HG02973 (cell line): ENCODE data around the gene TMEM258.

Experiments used
- ATAC-seq: cut with Tn5 transposase; IDR thresholded peaks from one replicate; pipeline ENCODE4 v1.9.1; 2021; ENCODE audit warnings: moderate library complexity; ENCODE audit not compliant: unreplicated experiment

The TMEM258 gene

DNA sequence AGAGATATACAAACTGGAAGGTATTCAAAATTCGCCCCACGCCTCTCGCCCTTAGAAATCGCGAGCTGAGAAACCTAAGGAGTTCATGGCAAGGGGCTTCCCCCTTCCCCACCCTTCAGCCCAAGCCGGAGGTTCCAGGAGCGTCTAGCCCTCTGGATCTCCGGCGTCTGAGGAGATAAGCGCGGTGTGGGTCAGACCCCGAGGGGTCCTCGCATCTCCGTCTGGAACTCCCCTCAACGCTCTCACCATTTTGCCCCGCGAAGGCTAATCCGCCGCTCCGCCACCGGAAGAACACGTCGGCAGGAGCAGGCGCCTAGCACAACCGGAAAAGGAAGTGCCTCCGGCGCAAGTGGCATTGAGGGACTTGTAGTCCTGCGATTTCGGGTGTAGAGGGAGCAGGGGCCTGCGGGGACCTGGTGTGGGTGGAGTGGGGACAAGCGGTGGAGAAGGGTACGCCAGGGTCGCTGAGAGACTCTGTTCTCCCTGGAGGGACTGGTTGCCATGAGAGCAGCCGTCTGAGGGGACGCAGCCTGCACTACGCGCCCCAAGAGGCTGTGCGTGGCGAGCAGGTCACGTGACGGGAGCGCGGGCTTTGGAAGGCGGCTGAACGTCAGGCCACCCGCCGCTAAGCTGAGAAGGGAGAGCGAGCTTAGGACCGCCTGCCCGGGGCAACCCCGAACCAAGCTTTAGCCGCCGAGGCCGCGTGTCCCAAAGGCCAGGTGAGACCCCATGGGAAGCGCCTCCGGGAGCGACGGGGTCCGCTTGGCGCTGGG, at the start of gene TMEM258, which contains the start of gene FEN1:
TMEM258 (minus strand) TSS at position 290 of the 773 bp plus-strand sequence; CDS start at position 249, 41 bp downstream.
FEN1 (plus strand) TSS at position 602 of the 773 bp plus-strand sequence. CDS start 2,451 bp downstream, outside the sequence.
- ATAC-seq: peak; percentile 76

DNA sequence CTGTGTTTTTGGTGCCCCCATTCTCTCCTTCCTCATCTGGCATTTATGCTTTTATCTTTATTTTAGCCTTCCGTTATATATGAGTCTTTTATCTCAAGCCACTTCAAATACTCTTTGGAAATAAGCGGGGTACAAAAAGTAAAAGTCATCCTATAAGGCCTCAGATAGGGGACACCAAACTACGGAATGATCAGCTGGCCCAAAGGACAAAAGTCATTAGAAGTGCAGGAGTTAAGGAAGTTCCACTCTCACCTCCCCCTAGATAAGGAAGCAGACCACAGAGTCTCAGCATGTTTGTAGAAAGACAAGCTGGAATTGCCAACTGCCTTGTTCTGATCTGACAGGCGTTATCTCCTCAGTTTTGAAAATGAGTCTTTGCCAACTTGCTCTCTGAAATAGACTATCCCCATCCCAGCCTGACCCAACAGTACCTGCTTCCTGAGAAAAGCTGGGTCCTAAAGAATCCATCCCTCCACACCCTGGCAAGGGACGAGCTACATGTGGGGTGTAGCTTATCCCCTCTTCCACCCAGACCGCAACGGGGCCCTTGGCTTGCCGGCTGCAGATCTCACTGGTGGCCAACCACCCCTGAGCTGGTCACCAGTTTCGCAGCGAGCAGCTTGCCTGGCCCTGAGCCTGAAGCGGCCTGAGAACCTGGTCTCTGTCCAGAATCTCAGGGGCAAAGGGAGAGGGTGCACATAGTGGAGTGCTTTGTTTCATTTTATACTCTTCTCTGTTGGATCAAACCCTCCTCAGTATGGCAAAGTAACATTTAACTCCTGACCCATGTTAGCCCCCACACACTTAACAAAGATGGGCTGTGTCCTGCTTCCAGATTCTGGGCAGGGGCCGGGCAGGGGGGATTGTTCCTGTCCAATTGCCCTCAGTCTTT, 49.5 kb upstream of the TMEM258 start:
- ATAC-seq: no peak

GRCh38 chr11:61840371-61840770, 48.0 kb upstream of the TMEM258 start:
- ATAC-seq: no peak

GRCh38 chr11:61839742-61840141, 47.3 kb upstream of the TMEM258 start:
- no peak for ATAC-seq

- ATAC-seq: no peak
Observed at GRCh38 chr11:61838921-61839320, 46.5 kb upstream of the TMEM258 start.

DNA sequence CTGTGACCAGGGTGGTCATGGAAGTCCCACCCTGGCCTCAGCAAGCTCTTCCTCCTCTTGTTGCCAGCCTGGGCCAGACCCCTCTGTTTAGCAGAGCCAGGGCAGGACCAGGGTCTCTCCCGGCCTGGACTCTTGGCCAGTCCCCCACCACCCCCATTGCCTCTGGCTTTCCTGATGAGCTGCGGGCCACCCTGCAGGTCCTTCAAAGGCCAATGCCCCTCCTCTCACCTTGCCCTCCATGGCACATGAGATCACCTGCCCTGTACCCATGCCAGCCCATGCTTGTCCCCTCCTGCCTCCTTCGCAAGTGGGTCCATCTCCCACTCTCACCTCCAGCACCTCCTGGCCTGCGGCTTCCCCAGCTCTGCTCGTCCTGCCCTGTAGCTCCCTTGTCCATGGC, 46.1 kb upstream of the TMEM258 start:
- ATAC-seq: no peak

DNA sequence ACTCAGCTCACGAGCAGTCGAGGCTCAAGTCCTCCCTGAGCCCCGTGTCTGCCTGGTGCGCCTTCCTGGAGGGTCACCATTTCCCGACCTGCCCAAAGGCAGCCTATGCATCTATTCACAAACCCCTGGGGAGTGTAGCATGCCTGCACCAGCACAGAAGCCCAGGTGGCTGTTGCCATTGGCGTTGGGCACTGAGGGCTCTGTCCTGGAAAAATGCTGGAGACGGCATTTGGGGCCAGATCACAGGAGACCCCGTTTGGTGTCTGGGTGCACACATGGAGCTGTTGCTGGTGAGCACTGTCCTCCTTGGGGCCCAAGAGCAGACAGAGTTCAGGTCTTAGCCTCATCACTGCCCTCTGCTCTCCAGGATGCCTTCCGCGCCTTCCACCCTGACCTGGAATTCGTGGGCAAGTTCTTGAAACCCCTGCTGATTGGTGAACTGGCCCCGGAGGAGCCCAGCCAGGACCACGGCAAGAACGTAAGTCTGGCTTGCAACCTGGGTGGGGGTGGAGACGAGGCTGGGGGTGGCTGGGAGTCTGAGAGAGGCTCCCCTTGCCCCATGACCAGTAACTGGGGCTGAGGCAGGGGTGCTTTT, 45.1 kb upstream of the TMEM258 start:
- no peak for ATAC-seq

GRCh38 chr11:61836193-61836592, 43.8 kb upstream of the TMEM258 start:
- no peak for ATAC-seq

DNA sequence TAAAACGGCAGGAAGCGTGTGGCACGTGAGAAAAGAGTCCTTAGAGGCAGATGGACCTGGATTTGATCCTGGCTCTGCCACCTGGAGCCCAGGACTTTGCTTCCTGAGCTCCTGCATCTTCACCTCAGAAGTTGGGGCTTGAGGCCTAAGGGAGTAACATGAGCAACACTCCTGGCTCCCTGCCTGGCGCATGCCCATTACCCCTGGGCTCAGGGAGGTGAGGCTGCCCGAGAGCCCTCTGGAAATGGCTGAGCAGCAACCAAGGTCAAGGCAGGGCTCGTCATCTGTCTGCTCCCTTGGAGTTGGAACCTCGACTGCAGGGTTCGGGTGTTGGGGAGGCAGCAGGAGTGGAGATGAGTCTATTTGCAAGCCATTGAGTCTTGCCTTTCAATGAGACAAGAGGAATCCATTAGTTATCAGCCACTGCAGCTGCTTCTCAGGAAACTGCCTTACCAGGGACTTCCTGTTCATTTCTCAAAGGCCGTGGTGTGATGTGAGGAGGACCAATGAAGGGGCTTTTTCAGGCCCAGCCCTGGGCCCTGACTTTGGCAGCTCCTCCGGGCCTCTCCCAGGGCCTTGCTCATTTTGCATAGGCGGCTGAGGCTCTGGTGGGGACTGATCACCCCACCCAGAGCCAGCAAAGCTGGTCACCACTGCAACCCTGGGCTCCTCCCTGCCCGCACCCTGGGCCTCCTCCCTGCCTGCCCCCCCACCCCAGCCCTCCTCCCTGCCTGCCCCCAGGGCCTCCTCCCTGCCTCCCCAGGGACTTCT, 42.1 kb upstream of the TMEM258 start:
- ATAC-seq: peak; percentile 71

DNA sequence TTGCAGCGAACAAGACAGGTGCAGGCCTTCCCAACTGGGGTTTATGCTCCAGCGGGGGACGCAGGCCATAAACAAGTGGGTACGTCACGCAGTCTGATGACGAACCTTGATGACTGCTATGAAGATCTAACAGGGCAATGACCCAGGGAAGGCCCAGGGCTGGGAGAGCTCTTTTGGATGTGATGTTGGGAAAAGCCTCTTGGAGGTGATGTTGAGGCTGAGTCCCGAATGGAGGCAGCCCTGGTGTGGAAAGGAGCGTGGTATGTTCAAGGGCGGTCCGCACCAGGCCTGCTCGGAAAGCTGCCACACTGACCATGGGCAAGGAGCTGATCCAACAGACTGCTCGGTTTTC, 41.5 kb upstream of the TMEM258 start:
- no peak for ATAC-seq

DNA sequence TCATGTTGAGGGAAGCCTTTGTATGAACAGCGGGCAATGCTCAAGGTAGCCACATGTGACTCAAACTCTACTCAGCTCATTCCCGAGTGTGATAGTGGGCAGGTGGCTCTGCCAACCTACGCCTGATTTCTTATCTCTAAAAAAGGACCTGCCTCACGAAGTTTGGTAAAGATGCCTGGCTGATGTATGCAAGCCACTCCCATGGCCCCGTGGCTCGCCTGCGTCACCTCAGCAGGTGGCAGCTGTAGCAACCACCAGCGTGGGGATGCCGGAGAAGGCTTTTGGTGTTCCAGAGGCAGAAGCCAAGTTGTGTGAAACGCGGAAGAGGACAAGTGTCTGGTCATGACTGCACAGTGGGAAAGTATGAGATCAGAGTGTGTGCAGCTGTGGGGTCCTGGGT, 41.1 kb upstream of the TMEM258 start:
- no peak for ATAC-seq

DNA sequence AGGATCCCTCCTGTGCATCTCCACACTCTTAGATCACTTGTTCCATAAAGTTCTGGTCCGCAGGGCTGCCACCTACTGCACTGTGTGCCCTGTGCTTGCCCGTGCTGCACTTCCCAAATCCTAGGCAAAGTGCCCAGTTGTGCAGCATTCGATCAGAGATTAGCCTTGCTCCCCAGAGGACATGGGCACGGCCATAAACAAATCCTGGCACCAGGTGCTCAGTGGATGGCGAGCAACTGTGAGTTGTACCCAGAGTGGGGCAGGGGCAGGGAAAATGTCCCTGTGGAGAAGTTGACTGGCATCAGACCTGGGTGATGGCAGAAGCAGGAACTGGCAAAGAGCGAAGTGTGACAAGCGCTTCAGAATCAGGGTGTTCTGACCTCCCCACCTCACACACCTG, 40.4 kb upstream of the TMEM258 start:
- no peak for ATAC-seq

DNA sequence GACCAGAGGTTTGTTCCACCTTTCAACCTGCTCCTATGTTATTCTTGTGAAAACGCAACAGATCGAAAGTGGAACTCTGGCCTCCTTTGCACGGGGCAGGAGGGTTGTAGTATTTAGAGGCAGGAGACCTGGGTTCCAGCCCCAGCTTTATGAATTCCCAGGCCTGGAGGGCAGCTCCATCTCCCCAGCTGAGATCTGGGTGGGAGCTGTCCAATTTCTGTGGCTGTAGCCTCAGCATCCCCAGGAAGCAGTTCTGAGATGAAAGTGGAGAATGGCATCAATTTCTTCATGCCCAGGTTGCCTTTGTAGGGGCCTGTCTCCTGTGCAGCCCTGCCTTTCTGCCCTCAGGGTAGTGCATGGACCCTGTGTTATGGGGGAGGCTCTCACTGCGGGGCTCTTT, 39.8 kb upstream of the TMEM258 start:
- ATAC-seq: no peak

GRCh38 chr11:61830237-61831105, 38.1 kb upstream of the TMEM258 start:
- no peak for ATAC-seq

- ATAC-seq: no peak
Observed at GRCh38 chr11:61829806-61830205, 37.4 kb upstream of the TMEM258 start.

DNA sequence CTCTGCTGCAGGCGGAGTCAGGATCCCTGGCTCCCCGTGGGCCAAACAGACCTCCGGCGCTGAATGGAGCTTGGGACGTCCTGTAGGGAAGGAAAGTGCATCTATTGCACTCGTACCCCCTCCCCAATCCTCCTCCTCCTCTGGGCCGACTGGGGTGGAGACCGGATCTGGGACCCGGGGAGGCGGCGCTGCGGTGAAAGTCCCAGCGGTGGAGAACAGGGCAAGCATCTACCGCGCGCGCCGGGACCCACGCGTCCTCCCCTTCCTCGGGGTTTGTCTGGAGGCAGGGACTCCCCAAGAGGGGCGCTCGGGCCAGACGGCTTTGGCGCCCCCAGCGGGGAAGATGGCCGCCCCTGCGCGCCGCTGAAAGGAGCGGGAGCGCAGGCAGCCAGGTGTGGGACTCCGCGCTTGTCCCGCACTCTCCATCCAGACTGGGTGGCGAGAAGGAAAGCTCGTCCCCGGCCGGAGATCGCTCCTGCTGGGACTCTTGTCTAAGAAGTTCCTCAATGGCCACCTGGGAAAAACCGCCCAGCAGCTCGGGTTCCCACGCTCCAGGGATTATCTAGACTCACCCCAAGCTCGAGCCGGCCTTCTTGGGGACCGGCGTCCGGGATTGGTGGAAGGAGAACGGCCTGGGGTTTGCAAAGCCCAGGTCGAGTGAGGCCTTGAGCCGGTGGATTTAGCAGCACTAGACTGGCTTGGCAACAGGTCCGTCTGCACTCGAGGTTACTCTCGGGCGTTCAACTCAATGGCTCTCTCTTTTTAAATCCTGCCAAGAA, 36.4 kb upstream of the TMEM258 start:
- peak; percentile 24 for ATAC-seq

DNA sequence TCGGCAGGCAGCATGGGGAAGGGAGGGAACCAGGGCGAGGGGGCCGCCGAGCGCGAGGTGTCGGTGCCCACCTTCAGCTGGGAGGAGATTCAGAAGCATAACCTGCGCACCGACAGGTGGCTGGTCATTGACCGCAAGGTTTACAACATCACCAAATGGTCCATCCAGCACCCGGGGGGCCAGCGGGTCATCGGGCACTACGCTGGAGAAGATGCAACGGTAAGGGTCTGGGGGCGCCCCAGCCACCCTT, 35.9 kb upstream of the TMEM258 start:
- ATAC-seq: no peak

- ATAC-seq: peak; percentile 58
Observed at GRCh38 chr11:61827571-61828378, 35.4 kb upstream of the TMEM258 start, which contains the start of gene FADS2. TSS of gene FADS2 (plus strand) at chr11:61828300. CDS start at chr11:61828391, 91 bp downstream.
